ENCODE data around the gene PANK2. TPM values are rescaled to one million over a fixed set of nuclear protein-coding genes. Genes with fewer than 3 reads are reported as not detected.

PANK2 gene
- total RNA-seq, 1 donor from 2014 or later, result 60.3 TPM

DNA sequence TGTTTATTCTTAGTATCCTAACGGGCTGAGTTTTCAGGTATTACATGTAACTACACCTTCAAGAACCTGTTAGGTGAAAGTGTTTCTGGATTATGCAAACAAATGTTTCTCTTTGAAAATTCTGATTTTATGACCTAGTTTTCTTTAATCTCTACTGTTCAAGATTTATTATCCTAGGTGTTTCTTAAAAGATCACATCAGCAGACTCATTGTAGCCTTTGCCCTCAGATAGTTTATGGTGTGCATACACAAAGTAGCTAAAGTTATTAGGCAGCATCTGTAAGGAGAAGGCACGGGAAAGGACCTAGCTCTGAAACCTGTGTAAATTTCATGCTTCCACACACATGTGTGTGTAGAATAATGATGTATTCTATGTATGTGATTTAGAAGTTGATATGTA lies 21.7 kb downstream of the PANK2 start:
- peaks cover 9% of the 10 kb centered on the region for H3K36me3 Mint-ChIP-seq (ENCODE audit: unreplicated experiment)
- DNase-seq, result no peak
- H3K27ac Mint-ChIP-seq (ENCODE audit: unreplicated experiment), result no peak overlapping the region
- TF ChIP-seq, protein P1, sequence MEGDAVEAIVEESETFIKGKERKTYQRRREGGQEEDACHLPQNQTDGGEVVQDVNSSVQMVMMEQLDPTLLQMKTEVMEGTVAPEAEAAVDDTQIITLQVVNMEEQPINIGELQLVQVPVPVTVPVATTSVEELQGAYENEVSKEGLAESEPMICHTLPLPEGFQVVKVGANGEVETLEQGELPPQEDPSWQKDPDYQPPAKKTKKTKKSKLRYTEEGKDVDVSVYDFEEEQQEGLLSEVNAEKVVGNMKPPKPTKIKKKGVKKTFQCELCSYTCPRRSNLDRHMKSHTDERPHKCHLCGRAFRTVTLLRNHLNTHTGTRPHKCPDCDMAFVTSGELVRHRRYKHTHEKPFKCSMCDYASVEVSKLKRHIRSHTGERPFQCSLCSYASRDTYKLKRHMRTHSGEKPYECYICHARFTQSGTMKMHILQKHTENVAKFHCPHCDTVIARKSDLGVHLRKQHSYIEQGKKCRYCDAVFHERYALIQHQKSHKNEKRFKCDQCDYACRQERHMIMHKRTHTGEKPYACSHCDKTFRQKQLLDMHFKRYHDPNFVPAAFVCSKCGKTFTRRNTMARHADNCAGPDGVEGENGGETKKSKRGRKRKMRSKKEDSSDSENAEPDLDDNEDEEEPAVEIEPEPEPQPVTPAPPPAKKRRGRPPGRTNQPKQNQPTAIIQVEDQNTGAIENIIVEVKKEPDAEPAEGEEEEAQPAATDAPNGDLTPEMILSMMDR (IDR thresholded peaks at IDR 0.05; ENCODE audit: partially characterized antibody, unreplicated experiment), result no peak
- peaks cover 3% of the 10 kb centered on the region for H3K9me3 Mint-ChIP-seq (ENCODE audit: unreplicated experiment)
- peaks cover 5% of the 10 kb centered on the region for H3K27me3 Mint-ChIP-seq (ENCODE audit: unreplicated experiment)
- no peak overlapping the region for H3K4me3 Mint-ChIP-seq (ENCODE audit: unreplicated experiment)
- peaks cover 14% of the 10 kb centered on the region for H3K4me1 Mint-ChIP-seq (ENCODE audit: low read depth, unreplicated experiment)

DNA sequence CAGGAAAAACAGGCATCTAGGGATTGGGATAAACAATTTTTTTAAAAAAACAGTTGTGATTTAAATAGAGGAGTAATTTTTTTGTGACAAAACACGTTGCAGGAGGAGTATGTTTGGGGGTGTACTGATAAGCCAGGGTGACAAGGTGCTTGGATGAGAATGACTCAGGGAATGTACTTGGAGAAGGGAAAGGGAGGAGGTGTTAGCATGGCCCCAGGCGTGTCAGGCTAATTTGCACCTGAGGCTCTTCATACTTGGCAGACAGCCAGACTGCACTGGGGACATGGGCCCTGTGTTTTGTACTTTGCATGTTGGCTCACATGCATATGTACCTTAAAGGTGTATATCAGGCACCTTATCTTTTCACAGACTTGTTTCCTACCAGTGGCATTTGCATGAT lies 22.8 kb downstream of the PANK2 start:
- Mint-ChIP-seq H3K4me3 (ENCODE audit: unreplicated experiment) (no peak overlapping the region), H3K4me1 (ENCODE audit: low read depth, unreplicated experiment) (peaks cover 22% of the 10 kb centered on the region), H3K9me3 (ENCODE audit: unreplicated experiment) (peaks cover 3% of the 10 kb centered on the region), H3K27ac (ENCODE audit: unreplicated experiment) (peak overlapping the region; percentile 84), H3K27me3 (ENCODE audit: unreplicated experiment) (peaks cover 5% of the 10 kb centered on the region), H3K36me3 (ENCODE audit: unreplicated experiment) (peaks cover 9% of the 10 kb centered on the region)
- no peak for DNase-seq
- TF ChIP-seq, protein P1 (IDR thresholded peaks at IDR 0.05; ENCODE audit: partially characterized antibody, unreplicated experiment), result no peak

- peaks cover 3% of the 10 kb centered on the region for H3K9me3 Mint-ChIP-seq (ENCODE audit: unreplicated experiment)
- no peak for DNase-seq
- peaks cover 20% of the 10 kb centered on the region for H3K4me1 Mint-ChIP-seq (ENCODE audit: low read depth, unreplicated experiment)
- peaks cover 8% of the 10 kb centered on the region for H3K27me3 Mint-ChIP-seq (ENCODE audit: unreplicated experiment)
- no peak overlapping the region for H3K27ac Mint-ChIP-seq (ENCODE audit: unreplicated experiment)
- H3K4me3 Mint-ChIP-seq (ENCODE audit: unreplicated experiment), result no peak overlapping the region
- TF ChIP-seq, protein P1 (IDR thresholded peaks at IDR 0.05; ENCODE audit: partially characterized antibody, unreplicated experiment), result no peak
- H3K36me3 Mint-ChIP-seq (ENCODE audit: unreplicated experiment), result peaks cover 9% of the 10 kb centered on the region
Measured at GRCh38 chr20:3914446-3914845, 25.3 kb downstream of the PANK2 start.

- peaks cover 21% of the 10 kb centered on the region for H3K4me1 Mint-ChIP-seq (ENCODE audit: low read depth, unreplicated experiment)
- no peak for DNase-seq
- TF ChIP-seq, protein P1 (IDR thresholded peaks at IDR 0.05; ENCODE audit: partially characterized antibody, unreplicated experiment), result no peak
- H3K9me3 Mint-ChIP-seq (ENCODE audit: unreplicated experiment), result peaks cover 3% of the 10 kb centered on the region
- H3K36me3 Mint-ChIP-seq (ENCODE audit: unreplicated experiment), result peaks cover 9% of the 10 kb centered on the region
- peaks cover 8% of the 10 kb centered on the region for H3K27me3 Mint-ChIP-seq (ENCODE audit: unreplicated experiment)
- H3K4me3 Mint-ChIP-seq (ENCODE audit: unreplicated experiment), result no peak overlapping the region
- H3K27ac Mint-ChIP-seq (ENCODE audit: unreplicated experiment), result peak overlapping the region; percentile 8
Measured at GRCh38 chr20:3915691-3916090, 26.5 kb downstream of the PANK2 start.

GRCh38 chr20:3916364-3916763 lies 27.2 kb downstream of the PANK2 start:
- H3K27ac Mint-ChIP-seq (ENCODE audit: unreplicated experiment), result peak overlapping the region; percentile 68

More at GRCh38 chr20:3916364-3916763, 27.2 kb downstream of the PANK2 start:
- no peak overlapping the region for H3K4me3 Mint-ChIP-seq (ENCODE audit: unreplicated experiment)
- H3K27me3 Mint-ChIP-seq (ENCODE audit: unreplicated experiment), result peaks cover 8% of the 10 kb centered on the region
- DNase-seq, result no peak
- H3K9me3 Mint-ChIP-seq (ENCODE audit: unreplicated experiment), result peaks cover 3% of the 10 kb centered on the region
- peaks cover 9% of the 10 kb centered on the region for H3K36me3 Mint-ChIP-seq (ENCODE audit: unreplicated experiment)
- H3K4me1 Mint-ChIP-seq (ENCODE audit: low read depth, unreplicated experiment), result peaks cover 21% of the 10 kb centered on the region
- TF ChIP-seq, protein P1 (IDR thresholded peaks at IDR 0.05; ENCODE audit: partially characterized antibody, unreplicated experiment), result no peak
